ENCODE data around the gene TUBG2.

GRCh38 chr17:42677012-42677857, 18.2 kb downstream of the TUBG2 start:
- TF ChIP-seq CTCF (conservative IDR thresholded peaks at IDR 0.05 in 1 of 2, IDR thresholded peaks at IDR 0.05 in 1 of 2; ENCODE audit: extremely low read depth in 1 of 2, insufficient read depth in 1 of 2, low read depth in 1 of 2, low read length in 2 of 2) (no peak), EZH2 (IDR thresholded peaks at IDR 0.05; ENCODE audit: borderline replicate concordance, low read length) (no peak)
